Measurements from ENCODE around the gene PANX3. TPM values are rescaled to one million over a fixed set of nuclear protein-coding genes. Genes with fewer than 3 reads are reported as not detected.

PANX3 gene
- total and polyA plus RNA-seq, 2 of the 13 experiments (the other 11 are each of a cell fraction or from before 2014, with no cell fraction given), result not detected

GRCh38 chr11:124667601-124668000, 56.4 kb downstream of the PANX3 start:
- in situ Hi-C loops (cut with HindIII; ENCODE audit: extremely low pct_ligation_motif_present, low pct_unique_long_range_greater_than_20kb), result no loop called here
- ATAC-seq (no peak), FAIRE-seq (no peak), DNase-seq (ENCODE audit: low spot score) (no peak)
- no TSS peak for BruUV-seq (replicated peaks)
- Histone ChIP-seq H3K27me3 (ENCODE audit: control insufficient read depth in 1 of 2, insufficient read depth in 2 of 2, low read length in 2 of 2) (no peaks in the 10 kb centered on the region), H3K4me2 (ENCODE audit: low read depth, low read length) (no peak overlapping the region), H2AFZ (ENCODE audit: low read length) (no peak overlapping the region), H3K4me3 (replicated peaks in 1 of 3; ENCODE audit: insufficient read depth in 1 of 3, low read depth in 2 of 3, low read length in 3 of 3) (no peak overlapping the region), H3K79me2 (ENCODE audit: insufficient read depth, low read length) (no peaks in the 10 kb centered on the region), H3K27ac (ENCODE audit: extremely low read length, insufficient read depth, low read length) (no peak overlapping the region), H4K20me1 (ENCODE audit: insufficient read depth, low read length) (no peaks in the 10 kb centered on the region), H3K4me1 (ENCODE audit: insufficient read depth, low read length) (peaks cover 7% of the 10 kb centered on the region), H3K9ac (ENCODE audit: insufficient read depth, low read depth, low read length) (no peak overlapping the region), H3K36me3 (replicated peaks in 1 of 2; ENCODE audit: control insufficient read depth in 1 of 2, insufficient read depth in 2 of 2, low read length in 2 of 2) (no peaks in the 10 kb centered on the region; a peak in 1 of 5 replicates), H3K9me3 (ENCODE audit: low read length) (no peaks in the 10 kb centered on the region)
- ChIA-PET CTCF (ENCODE audit: low intra/inter-chr PET ratio, low total read pairs) (interaction anchor here (5.7 kb wide), 1 partner anchor 170 kb away, joined by 45 read pairs; no protein-coding TSS in a partner anchor), POLR2A (no interaction called here)
- intact Hi-C loops (cut with micrococcal nuclease; ENCODE audit: unreplicated experiment), result no loop called here
- no peak for TF ChIP-seq BCL6 (CRISPR knock-in tag; IDR thresholded peaks at IDR 0.05)
- TF ChIP-seq, protein P1, sequence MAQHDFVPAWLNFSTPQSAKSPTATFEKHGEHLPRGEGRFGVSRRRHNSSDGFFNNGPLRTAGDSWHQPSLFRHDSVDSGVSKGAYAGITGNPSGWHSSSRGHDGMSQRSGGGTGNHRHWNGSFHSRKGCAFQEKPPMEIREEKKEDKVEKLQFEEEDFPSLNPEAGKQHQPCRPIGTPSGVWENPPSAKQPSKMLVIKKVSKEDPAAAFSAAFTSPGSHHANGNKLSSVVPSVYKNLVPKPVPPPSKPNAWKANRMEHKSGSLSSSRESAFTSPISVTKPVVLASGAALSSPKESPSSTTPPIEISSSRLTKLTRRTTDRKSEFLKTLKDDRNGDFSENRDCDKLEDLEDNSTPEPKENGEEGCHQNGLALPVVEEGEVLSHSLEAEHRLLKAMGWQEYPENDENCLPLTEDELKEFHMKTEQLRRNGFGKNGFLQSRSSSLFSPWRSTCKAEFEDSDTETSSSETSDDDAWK (CRISPR knock-in tag; IDR thresholded peaks at IDR 0.05), result no peak
- no peak for TF ChIP-seq PHF8 (CRISPR knock-in tag; IDR thresholded peaks at IDR 0.05)
- no peak for TF ChIP-seq ZNF335 (CRISPR knock-in tag; IDR thresholded peaks at IDR 0.05)
- no peak for TF ChIP-seq ZNF780A (CRISPR knock-in tag; IDR thresholded peaks at IDR 0.05)
- no peak for TF ChIP-seq ZNF446 (CRISPR knock-in tag; IDR thresholded peaks at IDR 0.05)
- no peak for TF ChIP-seq HOXA9 (CRISPR knock-in tag; IDR thresholded peaks at IDR 0.05; ENCODE audit: borderline replicate concordance)
- TF ChIP-seq RAD21 (CRISPR knock-in tag; IDR thresholded peaks at IDR 0.05), result no peak
- TF ChIP-seq U2AF2 (IDR thresholded peaks at IDR 0.05; ENCODE audit: low read depth, low read length), result no peak
- TF ChIP-seq ZNF234 (CRISPR knock-in tag; conservative IDR thresholded peaks at IDR 0.05), result no peak
- no peak for TF ChIP-seq BRD4 (CRISPR knock-in tag; IDR thresholded peaks at IDR 0.05)
- TF ChIP-seq FOXP4 (CRISPR knock-in tag; IDR thresholded peaks at IDR 0.05), result no peak
- no peak for TF ChIP-seq IKZF1 (IDR thresholded peaks at IDR 0.05)
- TF ChIP-seq ZNF326 (CRISPR knock-in tag; IDR thresholded peaks at IDR 0.05; ENCODE audit: borderline replicate concordance), result no peak
- TF ChIP-seq DNMT1 (CRISPR knock-in tag; IDR thresholded peaks at IDR 0.05), result no peak
- 89% methylated on average over 3 of the region's 3 CpGs for WGBS (ENCODE audit: low lambda C conversion rate)
